Osteoblast (primary cell): ENCODE data around the gene AJAP1. TPM values are rescaled to one million over a fixed set of nuclear protein-coding genes. Genes with fewer than 3 reads are reported as not detected.

Experiments used
- DNase-seq: peaks from one replicate; pipeline ENCODE4 v3.0.0; 2011; ENCODE audit warnings: low spot score, mixed read lengths; ENCODE audit not compliant: insufficient read length; ENCODE audit errors: missing footprints
- H2AFZ ChIP-seq: 2 replicates; pipeline ENCODE4 v1.6.0; 2011; ENCODE audit warnings: mild to moderate bottlenecking, low read length
- H3K27ac ChIP-seq: 2 replicates; pipeline ENCODE4 v1.5.1; 2011; ENCODE audit warnings: mild to moderate bottlenecking, low read depth, low read length, moderate library complexity
- H3K27me3 ChIP-seq: 2 replicates; pipeline ENCODE4 v1.6.0; 2012; ENCODE audit warnings: mild to moderate bottlenecking, control low read depth, inconsistent platforms, low read length, moderate library complexity; ENCODE audit not compliant: insufficient read depth
- H3K36me3 ChIP-seq: 2 replicates; pipeline ENCODE4 v1.5.1; 2011; ENCODE audit warnings: mild to moderate bottlenecking, low read length, control low read depth, moderate library complexity; ENCODE audit not compliant: insufficient read depth
- H3K4me1 ChIP-seq: 2 replicates; pipeline ENCODE4 v1.5.1; 2011; ENCODE audit warnings: mild to moderate bottlenecking, low read length, control low read depth, moderate library complexity; ENCODE audit not compliant: insufficient read depth
- H3K4me2 ChIP-seq: 2 replicates; pipeline ENCODE4 v1.6.0; 2011; ENCODE audit warnings: mild to moderate bottlenecking, low read length; ENCODE audit not compliant: insufficient read depth
- H3K4me3 ChIP-seq: fragments of 200-600 bp; sonication (generic); 3 replicates; pipeline ENCODE4 v1.5.1; 2012; ENCODE audit warnings: mild to moderate bottlenecking, low read length, inconsistent platforms; ENCODE audit not compliant: insufficient read depth
- H3K79me2 ChIP-seq: 2 replicates; pipeline ENCODE4 v1.6.0; 2012; ENCODE audit warnings: mild to moderate bottlenecking, low read length, control low read depth, inconsistent platforms; ENCODE audit not compliant: insufficient read depth
- H3K9me3 ChIP-seq: 2 replicates; pipeline ENCODE4 v1.5.1; 2011; ENCODE audit warnings: low read depth, low read length, control low read depth
- H4K20me1 ChIP-seq: 2 replicates; pipeline ENCODE4 v1.6.0; 2012; ENCODE audit warnings: mild to moderate bottlenecking, low read length, control low read depth; ENCODE audit not compliant: insufficient read depth
- CTCF ChIP-seq: IDR thresholded peaks from 2 replicates; pipeline ENCODE4 v1.5.1; 2011; ENCODE audit warnings: mild to moderate bottlenecking, low read depth, low read length, moderate library complexity; ENCODE audit errors: extremely low read depth
- total RNA-seq: library from RNA; depleted of rRNA; stranded (reverse); fragments of >200 nt; gene quantifications from 2 replicates; pipeline ENCODE4 v1.2.3, GENCODE V29; 2012

Gene AJAP1
- total RNA-seq, 1 donor: 1.1 TPM

GRCh38 chr1:4768553-4768952 is 114.1 kb downstream of the AJAP1 start:
- DNase-seq: peak; percentile 13
- Histone ChIP-seq H3K4me2 (no peak overlapping the region), H3K27me3 (no peaks in the 10 kb centered on the region), H2AFZ (no peak overlapping the region), H3K9me3 (no peaks in the 10 kb centered on the region), H3K4me3 (no peak overlapping the region), H3K4me1 (no peaks in the 10 kb centered on the region), H3K27ac (no peak overlapping the region), H3K36me3 (no peaks in the 10 kb centered on the region), H4K20me1 (no peaks in the 10 kb centered on the region), H3K79me2 (no peaks in the 10 kb centered on the region)
- TF ChIP-seq CTCF: no peak

GRCh38 chr1:4769516-4770280 is 115.3 kb downstream of the AJAP1 start:
- no peak for TF ChIP-seq CTCF
- no peaks in the 10 kb centered on the region for H4K20me1 ChIP-seq
- H3K27me3 ChIP-seq: no peaks in the 10 kb centered on the region
- no peak overlapping the region for H3K4me2 ChIP-seq
- no peaks in the 10 kb centered on the region for H3K79me2 ChIP-seq
- no peak overlapping the region for H2AFZ ChIP-seq
- H3K4me1 ChIP-seq: no peaks in the 10 kb centered on the region
- no peak overlapping the region for H3K27ac ChIP-seq
- peak; percentile 65 for DNase-seq
- no peak overlapping the region for H3K4me3 ChIP-seq
- H3K36me3 ChIP-seq: no peaks in the 10 kb centered on the region
- no peaks in the 10 kb centered on the region for H3K9me3 ChIP-seq

- Histone ChIP-seq H3K27me3 (no peaks in the 10 kb centered on the region), H3K36me3 (no peaks in the 10 kb centered on the region), H3K9me3 (no peaks in the 10 kb centered on the region), H3K4me2 (no peak overlapping the region), H3K4me3 (no peak overlapping the region), H2AFZ (no peak overlapping the region), H3K27ac (no peak overlapping the region), H3K4me1 (no peaks in the 10 kb centered on the region), H3K79me2 (no peaks in the 10 kb centered on the region), H4K20me1 (no peaks in the 10 kb centered on the region)
- no peak for DNase-seq
- no peak for TF ChIP-seq CTCF
These were observed 116.3 kb downstream of the AJAP1 start for GRCh38 chr1:4770713-4771112.

- Histone ChIP-seq H2AFZ (no peak overlapping the region), H3K27me3 (no peaks in the 10 kb centered on the region), H3K4me2 (no peak overlapping the region), H3K4me3 (no peak overlapping the region), H3K36me3 (no peaks in the 10 kb centered on the region), H4K20me1 (no peaks in the 10 kb centered on the region), H3K79me2 (no peaks in the 10 kb centered on the region), H3K9me3 (no peaks in the 10 kb centered on the region), H3K27ac (no peak overlapping the region), H3K4me1 (no peaks in the 10 kb centered on the region)
- DNase-seq: peak; percentile 38
- no peak for TF ChIP-seq CTCF
These were observed 116.9 kb downstream of the AJAP1 start for GRCh38 chr1:4771267-4771666.
